ENCODE measurements around the gene GSN. TPM values are rescaled to one million over a fixed set of nuclear protein-coding genes. Genes with fewer than 3 reads are reported as not detected.

Gene GSN
- total and polyA plus RNA-seq, 2 of the 8 experiments (the other 6 are each of a cell fraction or from before 2014, with no cell fraction given), result 52.3 to 94.5 TPM

GRCh38 chr9:121316378-121316777 lies 48.4 kb downstream of the GSN start (continued):
- TF ChIP-seq TEAD4 (IDR thresholded peaks at IDR 0.05; ENCODE audit: low read depth, low read length), result no peak
- no peak for TF ChIP-seq EZH2 (IDR thresholded peaks at IDR 0.05; ENCODE audit: low read depth, low read length, severe bottlenecking)
- no peak for TF ChIP-seq ATF3 (IDR thresholded peaks at IDR 0.05; ENCODE audit: insufficient read depth, low read depth, low read length)
- no peak for TF ChIP-seq BCL11A (IDR thresholded peaks at IDR 0.05; ENCODE audit: low read depth in 2 of 2, low read length in 2 of 2)

All from H1 (cell line).